A549 (cell line): ENCODE results near the gene PRR19.

Experiments used
- BHLHE40 ChIP-seq: IDR thresholded peaks from 2 replicates; pipeline ENCODE4 v1.6.1; 2012; ENCODE audit warnings: low read depth, low read length, inconsistent platforms
- CEBPB ChIP-seq, 2 experiments: fragments of >200 bp in 1 of 2; sonication (Bioruptor Twin) in 1 of 2; formaldehyde crosslinking in 1 of 2; IDR thresholded peaks; 2 replicates each; pipeline ENCODE4 v1.6.1; 2012 to 2016
- CHD2 ChIP-seq: fragments of 150-350 bp; IDR thresholded peaks from 2 replicates; pipeline ENCODE4 v1.6.1; 2014; ENCODE audit warnings: low read length; ENCODE audit not compliant: partially characterized antibody
- EP300 ChIP-seq, 2 experiments: fragments of >200 bp; sonication (Bioruptor Twin); formaldehyde crosslinking; IDR thresholded peaks; 2 replicates in 1 of 2; 3 replicates in 1 of 2; pipeline ENCODE4 v1.6.1; 2016 to 2017
- MAFK ChIP-seq: fragments of 450-650 bp; IDR thresholded peaks from 2 replicates; pipeline ENCODE4 v1.6.1; 2014; ENCODE audit not compliant: partially characterized antibody
- POLR2A ChIP-seq: IDR thresholded peaks from 2 replicates; pipeline ENCODE4 v1.6.1; 2012; ENCODE audit warnings: mild to moderate bottlenecking, low read length
- RCOR1 ChIP-seq: fragments of 150-350 bp; IDR thresholded peaks from 2 replicates; pipeline ENCODE4 v1.6.1; 2014; ENCODE audit warnings: antibody characterized with exemption, low read length, low read depth
- TF ChIP-seq, protein P1 (sequence below): fragments of >200 bp; sonication (Bioruptor Twin); formaldehyde crosslinking; IDR thresholded peaks from 3 replicates; pipeline ENCODE4 v1.5.1; 2016
- TF ChIP-seq, protein P2 (sequence below): fragments of 200-600 bp; sonication (generic); IDR thresholded peaks from 2 replicates; pipeline ENCODE4 v1.6.1; 2016; ENCODE audit warnings: antibody characterized with exemption, mild to moderate bottlenecking, moderate library complexity

DNA sequence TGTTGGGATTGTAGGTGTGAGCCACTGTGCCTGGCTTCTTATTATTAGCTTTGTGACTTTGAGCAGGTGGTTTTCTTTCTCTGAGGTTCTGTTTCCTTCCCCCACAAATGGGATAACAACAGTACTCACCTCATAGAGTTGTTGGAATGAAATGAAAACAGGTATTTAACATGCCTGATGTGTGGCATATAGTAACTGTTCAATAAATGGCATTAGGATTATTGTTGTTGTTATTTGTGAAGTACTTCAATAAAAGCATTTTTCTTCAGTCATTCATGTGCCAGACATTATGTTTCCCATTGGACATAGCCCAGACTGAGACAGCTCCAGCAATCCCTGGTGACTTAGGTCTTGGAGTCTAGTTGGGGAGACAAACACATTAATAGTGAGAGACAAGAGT lies 25.0 kb downstream of the PRR19 start:
- no peak for TF ChIP-seq EP300 (IDR thresholded peaks at IDR 0.05)
- TF ChIP-seq BHLHE40: no peak
- TF ChIP-seq POLR2A: no peak
- TF ChIP-seq CEBPB (IDR thresholded peaks at IDR 0.05): no peak
- TF ChIP-seq MAFK: no peak
- no peak for TF ChIP-seq CHD2
- TF ChIP-seq, protein P1, sequence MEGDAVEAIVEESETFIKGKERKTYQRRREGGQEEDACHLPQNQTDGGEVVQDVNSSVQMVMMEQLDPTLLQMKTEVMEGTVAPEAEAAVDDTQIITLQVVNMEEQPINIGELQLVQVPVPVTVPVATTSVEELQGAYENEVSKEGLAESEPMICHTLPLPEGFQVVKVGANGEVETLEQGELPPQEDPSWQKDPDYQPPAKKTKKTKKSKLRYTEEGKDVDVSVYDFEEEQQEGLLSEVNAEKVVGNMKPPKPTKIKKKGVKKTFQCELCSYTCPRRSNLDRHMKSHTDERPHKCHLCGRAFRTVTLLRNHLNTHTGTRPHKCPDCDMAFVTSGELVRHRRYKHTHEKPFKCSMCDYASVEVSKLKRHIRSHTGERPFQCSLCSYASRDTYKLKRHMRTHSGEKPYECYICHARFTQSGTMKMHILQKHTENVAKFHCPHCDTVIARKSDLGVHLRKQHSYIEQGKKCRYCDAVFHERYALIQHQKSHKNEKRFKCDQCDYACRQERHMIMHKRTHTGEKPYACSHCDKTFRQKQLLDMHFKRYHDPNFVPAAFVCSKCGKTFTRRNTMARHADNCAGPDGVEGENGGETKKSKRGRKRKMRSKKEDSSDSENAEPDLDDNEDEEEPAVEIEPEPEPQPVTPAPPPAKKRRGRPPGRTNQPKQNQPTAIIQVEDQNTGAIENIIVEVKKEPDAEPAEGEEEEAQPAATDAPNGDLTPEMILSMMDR: no peak
- no peak for TF ChIP-seq RCOR1
- TF ChIP-seq, protein P2, sequence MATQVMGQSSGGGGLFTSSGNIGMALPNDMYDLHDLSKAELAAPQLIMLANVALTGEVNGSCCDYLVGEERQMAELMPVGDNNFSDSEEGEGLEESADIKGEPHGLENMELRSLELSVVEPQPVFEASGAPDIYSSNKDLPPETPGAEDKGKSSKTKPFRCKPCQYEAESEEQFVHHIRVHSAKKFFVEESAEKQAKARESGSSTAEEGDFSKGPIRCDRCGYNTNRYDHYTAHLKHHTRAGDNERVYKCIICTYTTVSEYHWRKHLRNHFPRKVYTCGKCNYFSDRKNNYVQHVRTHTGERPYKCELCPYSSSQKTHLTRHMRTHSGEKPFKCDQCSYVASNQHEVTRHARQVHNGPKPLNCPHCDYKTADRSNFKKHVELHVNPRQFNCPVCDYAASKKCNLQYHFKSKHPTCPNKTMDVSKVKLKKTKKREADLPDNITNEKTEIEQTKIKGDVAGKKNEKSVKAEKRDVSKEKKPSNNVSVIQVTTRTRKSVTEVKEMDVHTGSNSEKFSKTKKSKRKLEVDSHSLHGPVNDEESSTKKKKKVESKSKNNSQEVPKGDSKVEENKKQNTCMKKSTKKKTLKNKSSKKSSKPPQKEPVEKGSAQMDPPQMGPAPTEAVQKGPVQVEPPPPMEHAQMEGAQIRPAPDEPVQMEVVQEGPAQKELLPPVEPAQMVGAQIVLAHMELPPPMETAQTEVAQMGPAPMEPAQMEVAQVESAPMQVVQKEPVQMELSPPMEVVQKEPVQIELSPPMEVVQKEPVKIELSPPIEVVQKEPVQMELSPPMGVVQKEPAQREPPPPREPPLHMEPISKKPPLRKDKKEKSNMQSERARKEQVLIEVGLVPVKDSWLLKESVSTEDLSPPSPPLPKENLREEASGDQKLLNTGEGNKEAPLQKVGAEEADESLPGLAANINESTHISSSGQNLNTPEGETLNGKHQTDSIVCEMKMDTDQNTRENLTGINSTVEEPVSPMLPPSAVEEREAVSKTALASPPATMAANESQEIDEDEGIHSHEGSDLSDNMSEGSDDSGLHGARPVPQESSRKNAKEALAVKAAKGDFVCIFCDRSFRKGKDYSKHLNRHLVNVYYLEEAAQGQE: no peak
